Breast epithelium (tissue), 4 donors: Measurements from ENCODE around the gene NRGN. TPM values are rescaled to one million over a fixed set of nuclear protein-coding genes. Genes with fewer than 3 reads are reported as not detected.

Experiments used
- DNase-seq, 2 donors: peaks; one replicate each; pipeline ENCODE4 v3.0.0-alpha.2; 2019; ENCODE audit warnings: low spot score in 2 of 2
- H3K27ac ChIP-seq, 2 donors: fragments of 200-600 bp; sonication (generic) in 1 of 2; one replicate each; pipeline ENCODE4 v1.5.1; 2016 to 2019; ENCODE audit warnings: mild to moderate bottlenecking in 1 of 2
- H3K27me3 ChIP-seq, 2 donors: fragments of 200-600 bp; sonication (generic) in 1 of 2; one replicate each; pipeline versions ENCODE4 v1.5.1 to v1.6.0; 2017 to 2019; ENCODE audit warnings: control low read depth in 1 of 2, mild to moderate bottlenecking in 1 of 2
- H3K36me3 ChIP-seq: fragments of 200-600 bp; one replicate; pipeline ENCODE4 v1.5.1; 2019
- H3K4me1 ChIP-seq, 2 donors: fragments of 200-600 bp; sonication (generic); one replicate each; pipeline ENCODE4 v1.5.1; 2016 to 2019; ENCODE audit warnings: control low read depth in 1 of 2
- H3K4me3 ChIP-seq, 3 donors: fragments of 200-600 bp; sonication (generic); 1 replicate in 2 of 3; 2 replicates in 1 of 3; pipeline ENCODE4 v1.5.1; 2016 to 2019; ENCODE audit warnings: mild to moderate bottlenecking in 3 of 3, moderate library complexity in 2 of 3
- H3K9me3 ChIP-seq, 2 donors: fragments of 200-600 bp; sonication (generic) in 1 of 2; one replicate each; pipeline ENCODE4 v1.5.1; 2016 to 2019; ENCODE audit warnings: control low read depth in 1 of 2
- POLR2A ChIP-seq: fragments of 450-650 bp; IDR thresholded peaks from one replicate; pipeline ENCODE4 v1.6.1; 2016; ENCODE audit warnings: antibody characterized with exemption, mild to moderate bottlenecking, moderate library complexity
- POLR2AphosphoS5 ChIP-seq, 3 donors: sonication (generic); formaldehyde crosslinking; IDR thresholded peaks; one replicate each; pipeline ENCODE4 v1.6.1; 2017; ENCODE audit warnings: antibody characterized with exemption in 3 of 3
- intact Hi-C: fragments of 100-400 bp; cut with DNase I; formaldehyde crosslinking; loops from one replicate; pipeline ENCODE4 v1.15.1; 2023; ENCODE audit warnings: low total_unique reads
- total RNA-seq, 3 donors: library from RNA; depleted of rRNA; stranded (reverse); fragments of >200 nt; gene quantifications; one replicate each; pipeline ENCODE4 v1.1.0, GENCODE V29; 2016
- TF ChIP-seq, protein P1 (sequence below), 3 donors: fragments of 450-650 bp; IDR thresholded peaks; one replicate each; pipeline ENCODE4 v1.5.1; 2016 to 2017; ENCODE audit warnings: antibody characterized with exemption in 3 of 3, mild to moderate bottlenecking in 3 of 3, moderate library complexity in 3 of 3

The NRGN gene
- total RNA-seq, 3 donors from 2014 or later: 0.33 to 0.48 (median 0.44) TPM

DNA sequence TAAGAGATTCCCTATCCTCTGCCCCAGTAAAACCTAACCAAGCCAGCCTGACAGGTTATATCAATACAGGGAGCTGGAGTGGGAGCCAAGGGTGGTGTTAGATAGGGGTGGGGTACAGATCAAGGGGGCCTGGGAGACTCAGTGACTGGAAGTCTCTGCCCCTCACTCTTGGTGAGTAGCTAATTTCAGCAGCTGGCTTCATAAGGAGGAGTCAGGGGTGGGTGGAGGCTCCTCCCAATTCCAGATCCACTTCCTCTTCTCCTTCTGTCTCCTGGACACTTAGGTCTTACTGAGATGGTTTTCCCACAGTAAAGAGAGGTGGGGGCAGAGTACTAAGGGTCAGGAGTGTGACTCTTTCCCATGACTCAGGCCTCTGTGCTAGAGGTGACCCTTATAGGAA, 13.5 kb downstream of the NRGN start:
- Histone ChIP-seq H3K9me3 (no peaks in the 10 kb centered on the region), H3K36me3 (no peaks in the 10 kb centered on the region), H3K4me1 (no peaks in the 10 kb centered on the region), H3K27me3 (peaks cover 0 to 34% of the 10 kb centered on the region in 2 donors), H3K4me3 (no peak overlapping the region), H3K27ac (no peak overlapping the region)
- TF ChIP-seq, protein P1, sequence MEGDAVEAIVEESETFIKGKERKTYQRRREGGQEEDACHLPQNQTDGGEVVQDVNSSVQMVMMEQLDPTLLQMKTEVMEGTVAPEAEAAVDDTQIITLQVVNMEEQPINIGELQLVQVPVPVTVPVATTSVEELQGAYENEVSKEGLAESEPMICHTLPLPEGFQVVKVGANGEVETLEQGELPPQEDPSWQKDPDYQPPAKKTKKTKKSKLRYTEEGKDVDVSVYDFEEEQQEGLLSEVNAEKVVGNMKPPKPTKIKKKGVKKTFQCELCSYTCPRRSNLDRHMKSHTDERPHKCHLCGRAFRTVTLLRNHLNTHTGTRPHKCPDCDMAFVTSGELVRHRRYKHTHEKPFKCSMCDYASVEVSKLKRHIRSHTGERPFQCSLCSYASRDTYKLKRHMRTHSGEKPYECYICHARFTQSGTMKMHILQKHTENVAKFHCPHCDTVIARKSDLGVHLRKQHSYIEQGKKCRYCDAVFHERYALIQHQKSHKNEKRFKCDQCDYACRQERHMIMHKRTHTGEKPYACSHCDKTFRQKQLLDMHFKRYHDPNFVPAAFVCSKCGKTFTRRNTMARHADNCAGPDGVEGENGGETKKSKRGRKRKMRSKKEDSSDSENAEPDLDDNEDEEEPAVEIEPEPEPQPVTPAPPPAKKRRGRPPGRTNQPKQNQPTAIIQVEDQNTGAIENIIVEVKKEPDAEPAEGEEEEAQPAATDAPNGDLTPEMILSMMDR (IDR thresholded peaks at IDR 0.05): no peak
- TF ChIP-seq POLR2AphosphoS5 (IDR thresholded peaks at IDR 0.05) (no peak), POLR2A (no peak)
- intact Hi-C loops: no loop called here
- no peak for DNase-seq

DNA sequence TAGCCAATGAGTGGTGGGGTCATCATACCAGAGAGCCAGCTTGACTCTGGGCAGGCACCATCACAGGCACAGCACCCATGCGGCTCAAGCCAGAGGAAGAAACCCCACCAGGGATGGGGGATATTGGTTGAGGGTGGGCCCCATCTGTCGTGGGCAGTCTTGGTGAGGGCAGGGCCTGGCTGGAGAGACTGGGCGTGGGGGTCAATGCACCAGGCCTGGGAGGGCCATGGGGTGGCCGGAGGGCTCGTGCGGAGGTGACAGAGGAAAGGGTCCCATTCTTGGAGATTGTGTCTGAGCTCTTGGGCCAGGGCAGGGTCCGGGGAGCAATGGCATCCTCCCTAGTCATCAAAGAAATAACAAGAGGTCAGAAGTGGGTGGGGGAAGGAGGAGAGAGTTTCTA, 13.9 kb downstream of the NRGN start:
- Histone ChIP-seq H3K27ac (no peak overlapping the region), H3K4me3 (no peak overlapping the region), H3K4me1 (peaks cover 0 to 1% of the 10 kb centered on the region in 2 donors), H3K36me3 (no peaks in the 10 kb centered on the region), H3K9me3 (no peaks in the 10 kb centered on the region), H3K27me3 (peaks cover 0 to 38% of the 10 kb centered on the region in 2 donors)
- no peak for DNase-seq
- intact Hi-C loops: no loop called here
- TF ChIP-seq POLR2A (no peak), POLR2AphosphoS5 (IDR thresholded peaks at IDR 0.05) (no peak)
- TF ChIP-seq, protein P1 (IDR thresholded peaks at IDR 0.05): no peak

DNA sequence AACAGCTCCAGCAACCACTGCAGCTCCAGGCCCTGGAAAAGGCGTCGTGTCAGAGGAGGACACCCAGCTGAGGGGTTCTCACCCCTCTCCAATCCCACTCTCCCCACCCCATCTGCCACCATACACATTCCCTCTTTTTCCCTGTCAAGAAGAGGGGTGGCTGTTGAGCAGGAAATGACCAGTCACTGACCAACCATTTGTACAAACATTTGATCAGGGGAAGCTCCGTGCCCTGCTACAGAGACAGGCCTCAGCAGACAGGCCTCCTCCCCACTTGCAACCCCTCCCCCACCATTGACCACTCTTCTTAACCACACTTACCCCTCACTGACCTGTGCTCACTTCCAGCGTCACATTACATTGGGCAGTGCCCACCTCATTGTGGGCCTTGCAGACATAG, 14.6 kb downstream of the NRGN start:
- peaks cover 0 to 45% of the 10 kb centered on the region in 2 donors for H3K27me3 ChIP-seq
- intact Hi-C loops: no loop called here
- H3K4me3 ChIP-seq: no peak overlapping the region
- peaks cover 0 to 8% of the 10 kb centered on the region in 2 donors for H3K4me1 ChIP-seq
- H3K36me3 ChIP-seq: no peaks in the 10 kb centered on the region
- no peaks in the 10 kb centered on the region for H3K9me3 ChIP-seq
- TF ChIP-seq POLR2A (no peak), POLR2AphosphoS5 (IDR thresholded peaks at IDR 0.05) (no peak)
- TF ChIP-seq, protein P1 (IDR thresholded peaks at IDR 0.05): no peak
- no peak overlapping the region for H3K27ac ChIP-seq
- DNase-seq: no peak

DNA sequence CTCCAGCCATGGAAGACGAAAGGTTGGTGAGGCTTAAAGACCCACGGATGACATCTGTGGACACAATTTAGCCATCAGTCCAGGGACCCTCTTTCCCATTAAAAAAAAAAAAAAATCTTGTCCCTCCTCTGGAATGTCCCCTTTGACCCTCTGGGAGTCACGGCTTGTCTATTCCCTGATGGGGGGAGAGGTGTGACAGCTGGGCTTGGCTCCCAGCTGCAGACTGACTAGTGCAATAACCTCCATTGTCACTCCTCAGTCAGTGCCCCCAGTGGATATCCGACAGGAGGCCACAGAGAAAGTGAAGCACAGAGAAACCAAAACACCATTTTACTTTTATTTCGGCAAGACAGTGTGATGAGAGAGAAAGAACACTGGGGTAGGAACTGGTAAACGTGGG, 15.0 kb downstream of the NRGN start:
- TF ChIP-seq POLR2AphosphoS5 (IDR thresholded peaks at IDR 0.05): no peak
- TF ChIP-seq, protein P1 (IDR thresholded peaks at IDR 0.05): no peak
- TF ChIP-seq POLR2A: no peak
- no peak overlapping the region for H3K4me3 ChIP-seq
- no peak for DNase-seq
- H3K9me3 ChIP-seq: no peaks in the 10 kb centered on the region
- intact Hi-C loops: no loop called here
- H3K27me3 ChIP-seq: peaks cover 0 to 49% of the 10 kb centered on the region in 2 donors
- H3K4me1 ChIP-seq: peaks cover 0 to 8% of the 10 kb centered on the region in 2 donors
- H3K36me3 ChIP-seq: no peaks in the 10 kb centered on the region
- H3K27ac ChIP-seq: no peak overlapping the region

DNA sequence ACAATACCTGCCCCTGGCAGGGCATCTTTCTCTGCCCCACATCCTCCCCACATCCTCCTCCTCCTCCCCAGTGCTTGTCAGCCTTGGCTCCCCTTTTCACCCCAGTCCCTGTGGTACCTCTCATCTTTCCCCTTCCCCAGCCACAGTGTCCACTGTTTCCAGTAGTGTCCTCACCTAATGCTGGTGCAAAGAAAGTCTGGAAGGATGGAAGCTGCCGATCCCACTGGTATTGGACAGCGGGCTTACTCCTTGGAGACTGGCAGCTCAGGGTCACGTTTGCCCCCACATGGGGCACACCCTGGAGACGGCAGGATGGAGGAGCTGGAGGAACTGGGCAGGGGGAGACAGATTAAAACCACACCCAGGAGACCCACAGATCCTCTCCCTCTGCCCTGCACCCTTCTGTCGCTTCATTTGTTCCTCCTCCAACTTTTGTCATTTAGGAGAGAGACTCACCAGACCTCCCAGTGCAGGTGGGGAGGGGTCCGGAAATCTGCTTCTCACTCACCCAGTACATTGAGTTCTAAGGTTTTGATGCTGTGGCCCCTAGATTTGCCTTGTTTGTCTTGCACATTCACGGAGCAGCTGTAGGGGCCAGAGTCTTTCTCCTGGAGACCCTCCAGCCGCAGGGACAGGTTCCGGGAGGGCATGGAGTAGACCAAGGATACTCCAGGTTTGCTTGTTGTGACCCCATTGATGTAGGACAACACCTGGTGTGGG, 16.5 kb downstream of the NRGN start:
- Histone ChIP-seq H3K27me3 (peaks cover 0 to 63% of the 10 kb centered on the region in 2 donors), H3K27ac (no peak overlapping the region), H3K4me3 (no peak overlapping the region), H3K36me3 (no peaks in the 10 kb centered on the region), H3K4me1 (peaks cover 0 to 8% of the 10 kb centered on the region in 2 donors), H3K9me3 (no peaks in the 10 kb centered on the region)
- intact Hi-C loops: no loop called here
- DNase-seq: no peak
- TF ChIP-seq, protein P1 (IDR thresholded peaks at IDR 0.05): no peak
- TF ChIP-seq POLR2A (no peak), POLR2AphosphoS5 (IDR thresholded peaks at IDR 0.05) (no peak)
